Fibroblast of skin of right biceps (primary cell): Measurements from ENCODE around the gene CTIF.

Experiments
- DNase-seq: peaks from one replicate; pipeline ENCODE4 v3.0.0-alpha.2; 2013

The CTIF gene

DNA sequence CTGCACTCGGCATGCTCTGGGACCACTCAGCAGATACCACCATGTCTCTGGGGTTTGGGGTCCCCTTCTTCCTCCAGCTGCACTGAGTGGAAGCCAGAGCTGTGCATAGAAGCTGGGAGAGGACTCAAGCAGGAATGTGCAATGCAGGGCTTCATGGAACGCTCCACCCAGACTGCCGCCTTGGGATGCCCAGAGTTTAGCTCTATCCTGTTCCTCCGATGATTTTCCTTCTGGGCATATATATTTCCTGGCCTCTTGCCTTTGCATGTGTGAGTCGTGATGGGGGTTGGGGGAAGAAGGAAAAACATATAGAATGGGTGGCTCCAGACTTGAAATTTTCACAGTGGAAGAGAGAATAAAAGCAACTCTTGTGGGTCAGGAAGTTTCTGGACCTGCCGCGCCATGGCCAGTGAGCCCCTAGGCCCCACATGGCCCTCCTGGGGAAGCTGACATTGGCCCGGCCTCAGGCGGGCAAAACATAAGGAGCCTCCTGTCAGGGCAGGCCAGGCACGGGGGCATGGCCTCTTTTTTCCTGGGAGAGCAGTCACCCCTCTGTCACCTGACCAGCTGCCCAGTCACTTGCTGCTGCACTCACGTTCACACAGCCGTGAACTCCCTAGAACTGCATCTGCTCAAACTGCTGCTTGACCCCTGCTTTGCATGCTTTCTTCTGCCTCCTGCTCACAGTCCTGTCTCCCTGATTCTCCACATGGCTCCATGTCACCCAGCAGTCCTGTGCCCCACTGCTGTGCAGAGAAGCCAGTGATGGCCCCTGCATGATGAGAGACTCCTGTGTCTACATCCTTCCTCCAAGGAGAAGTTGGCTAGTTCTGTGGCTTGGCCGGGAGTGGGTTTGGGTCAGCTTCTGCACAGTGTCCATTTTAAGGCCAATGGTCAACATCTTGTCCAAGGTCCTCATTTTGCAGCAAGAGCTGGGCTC, 197.8 kb downstream of the CTIF start:
- peak; percentile 72 for DNase-seq

DNA sequence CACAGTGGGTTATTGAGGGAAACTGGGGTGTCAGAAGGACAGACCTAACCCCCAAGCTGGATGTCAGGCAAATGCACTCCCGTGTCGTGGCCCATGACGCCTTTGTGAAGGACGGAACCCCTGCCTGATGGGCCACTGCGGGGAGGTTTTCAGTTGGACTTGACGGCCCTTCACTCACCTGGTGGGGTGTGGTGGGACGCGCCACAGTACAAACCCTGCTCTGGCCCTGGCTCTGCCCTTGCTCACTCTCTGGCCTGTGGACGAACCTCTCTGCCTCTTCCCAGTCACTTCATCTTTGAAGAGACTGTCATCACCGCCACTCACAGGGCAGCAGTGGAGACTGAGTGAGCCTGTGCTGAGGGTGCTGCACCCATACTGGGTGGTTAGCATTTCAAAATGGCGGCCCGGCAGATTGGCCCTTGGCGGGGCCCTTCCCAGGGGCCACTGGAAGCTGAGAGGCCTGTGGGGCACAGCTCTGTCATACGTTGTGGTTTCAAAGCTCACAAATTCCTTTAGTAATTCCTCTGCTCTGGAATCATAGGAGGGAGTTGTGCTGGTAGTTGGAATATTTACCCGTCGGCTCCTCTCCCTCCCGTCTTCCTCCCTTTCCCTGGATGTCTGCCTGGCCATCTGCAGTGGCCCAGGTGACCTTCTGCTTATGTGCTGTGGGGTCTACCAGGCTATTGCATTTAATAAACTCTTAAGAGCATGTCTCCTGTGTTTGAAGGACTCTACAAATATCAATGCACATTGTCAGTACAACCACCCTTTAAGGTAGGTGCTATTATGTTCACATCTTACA, 200.6 kb downstream of the CTIF start:
- peak; percentile 50 for DNase-seq

DNA sequence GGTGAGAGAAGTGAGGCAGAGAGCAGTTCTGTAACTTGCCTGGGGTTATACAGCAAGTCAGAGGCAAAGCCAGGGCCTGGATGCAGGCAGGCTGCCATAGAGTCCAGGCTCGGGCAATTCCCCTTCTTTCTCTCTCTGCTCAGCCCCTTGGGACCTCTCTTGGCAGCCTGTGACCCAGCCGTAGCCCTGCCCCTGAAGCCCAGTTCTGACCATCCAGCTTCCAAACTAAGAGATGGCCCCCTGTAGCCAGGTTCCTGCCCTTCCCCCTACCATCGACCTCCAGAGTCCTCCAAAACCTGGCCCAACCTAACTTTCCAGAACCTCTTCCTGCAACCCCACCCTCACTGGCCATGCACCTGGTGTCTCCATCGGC, 201.2 kb downstream of the CTIF start:
- no peak for DNase-seq

DNA sequence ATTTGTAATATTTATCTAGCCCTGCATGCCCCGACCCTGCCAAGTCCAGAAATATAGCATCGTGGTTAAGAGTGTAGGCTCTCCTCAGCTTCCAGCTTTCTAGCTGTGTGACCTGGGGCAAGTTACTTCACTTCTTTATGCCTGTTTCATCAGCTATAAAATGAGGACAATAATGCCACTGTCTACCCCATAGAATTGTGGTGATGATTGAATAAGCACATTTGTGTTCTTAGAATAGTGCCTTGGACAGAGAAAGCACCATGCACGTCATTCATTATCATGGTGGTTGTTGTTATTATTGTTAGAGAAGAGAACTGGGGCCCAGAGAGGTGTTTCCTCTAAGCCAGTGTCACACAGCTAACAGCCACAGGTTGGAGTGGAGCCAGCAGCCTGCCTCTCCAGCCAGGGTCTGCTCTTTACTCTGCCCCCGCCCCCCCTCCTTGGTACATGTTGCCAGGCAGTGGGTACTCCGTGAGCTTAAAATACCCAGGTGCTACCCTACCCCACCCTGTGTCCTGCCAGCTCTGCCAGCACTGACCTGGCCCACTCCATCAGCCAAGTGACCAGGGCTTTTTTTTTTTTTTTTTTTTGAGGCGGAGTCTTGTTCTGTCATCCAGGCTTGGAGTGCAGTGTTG, 202.1 kb downstream of the CTIF start:
- DNase-seq: no peak

DNA sequence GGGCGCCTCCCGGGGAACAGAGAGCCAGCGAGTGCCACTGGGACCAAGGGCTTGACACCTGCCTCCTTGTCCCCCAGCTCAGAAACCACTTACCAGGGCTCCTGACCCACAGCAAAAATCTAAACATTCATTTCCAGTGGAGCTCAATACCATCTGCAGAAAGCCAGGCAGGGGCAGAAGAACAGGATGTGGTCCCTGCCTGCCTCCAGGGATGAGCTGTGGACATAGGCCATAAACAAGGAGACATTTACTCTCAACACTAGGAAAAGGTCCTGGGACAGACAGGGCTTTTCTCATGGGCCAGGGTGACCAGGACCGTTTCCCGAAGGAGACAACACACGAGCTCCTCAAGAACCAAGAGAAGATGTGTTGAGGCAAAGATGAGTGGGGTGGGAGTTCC, 203.0 kb downstream of the CTIF start:
- no peak for DNase-seq

DNA sequence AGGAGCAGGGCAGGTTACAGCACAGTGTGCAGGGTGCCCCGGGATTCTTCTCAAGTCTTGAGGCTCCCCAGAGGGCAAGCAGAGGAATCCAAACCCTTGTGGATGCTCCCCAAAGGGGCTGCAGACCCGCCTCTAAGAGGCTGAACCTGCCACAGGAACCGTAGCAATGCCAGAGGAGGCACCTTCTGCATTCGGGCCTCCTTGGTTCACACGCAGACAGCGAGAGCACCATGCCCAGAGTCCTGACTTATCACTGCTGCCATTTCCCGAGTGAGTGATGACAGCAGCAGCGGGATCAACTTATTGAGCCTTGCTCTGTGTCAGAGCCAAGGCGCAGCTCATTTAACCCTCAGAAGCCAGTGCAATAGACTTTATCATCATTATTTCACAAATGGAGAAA, 203.5 kb downstream of the CTIF start:
- no peak for DNase-seq

DNA sequence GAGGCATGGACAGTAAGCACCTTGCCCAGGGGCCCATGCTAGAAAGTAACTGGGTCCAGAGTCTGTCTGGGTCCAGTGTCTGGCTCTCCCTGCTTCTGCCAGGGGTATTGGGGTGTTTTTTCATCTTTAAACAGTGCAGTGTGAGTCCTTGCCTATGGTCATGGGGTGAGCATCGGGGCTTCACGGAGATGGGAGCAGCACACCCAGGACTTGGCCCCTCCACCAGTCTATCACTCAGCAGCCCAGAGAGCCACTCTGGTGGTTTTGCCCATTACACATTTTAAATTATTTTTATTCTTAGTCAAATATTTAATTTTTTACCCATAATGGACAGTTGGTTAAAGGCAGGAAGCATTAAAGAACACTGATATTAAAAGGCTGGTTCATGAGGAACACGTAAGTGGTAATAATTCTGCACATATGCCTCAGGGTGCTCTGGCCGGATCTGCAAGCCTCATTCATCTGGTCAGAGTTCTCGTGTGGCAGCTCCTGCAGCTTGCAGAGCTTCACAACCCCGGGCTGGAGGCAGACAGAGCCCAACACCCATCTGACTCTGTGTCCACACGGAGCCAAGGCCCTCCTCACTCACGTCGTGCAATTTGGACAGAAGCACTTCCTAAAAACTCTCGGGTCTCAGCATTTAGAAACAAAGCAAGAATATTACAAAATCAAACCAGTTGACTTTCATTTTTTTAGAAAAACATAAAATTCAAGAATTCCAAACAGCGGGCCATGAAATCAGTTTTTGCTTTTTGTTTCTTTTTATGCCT, 204.1 kb downstream of the CTIF start:
- peak; percentile 70 for DNase-seq

DNA sequence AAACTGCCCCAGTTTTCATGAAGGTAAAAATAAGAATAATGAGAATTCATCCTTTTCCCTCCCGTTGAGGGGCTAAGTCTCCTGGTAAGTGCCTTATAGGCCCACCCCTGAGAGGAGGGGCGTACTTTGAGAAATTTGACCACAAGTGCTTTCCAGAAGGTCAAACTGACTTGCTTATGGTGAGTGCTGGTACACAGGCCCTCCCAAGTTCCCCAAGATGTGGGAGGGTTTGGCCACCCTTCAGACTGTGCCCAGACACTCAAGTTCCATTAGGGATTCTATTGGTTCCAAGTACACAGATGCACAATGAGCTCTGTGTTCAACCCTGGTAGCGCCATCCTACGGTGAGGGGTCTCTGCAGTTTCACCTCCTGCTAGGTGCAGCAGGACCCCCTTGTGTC, 205.1 kb downstream of the CTIF start:
- no peak for DNase-seq

DNA sequence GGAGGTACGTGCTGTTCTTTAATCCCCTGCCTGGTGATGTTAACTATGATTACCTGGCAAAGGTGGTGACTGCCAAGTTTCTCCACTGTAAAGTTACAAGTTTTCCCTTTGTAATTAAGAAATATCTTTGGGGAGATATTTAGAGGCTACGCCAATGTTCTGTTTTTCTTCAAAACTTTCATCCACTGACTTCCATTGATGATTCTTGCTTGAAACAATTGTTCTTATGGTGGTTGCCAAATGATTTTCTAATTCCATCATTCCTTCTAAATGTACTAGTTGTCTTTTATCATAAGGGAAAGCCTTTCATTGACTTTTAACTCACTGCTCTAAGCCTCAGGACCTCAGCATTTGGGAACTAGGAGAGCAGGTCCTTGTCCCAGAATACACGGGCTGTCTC, 206.5 kb downstream of the CTIF start:
- no peak for DNase-seq

DNA sequence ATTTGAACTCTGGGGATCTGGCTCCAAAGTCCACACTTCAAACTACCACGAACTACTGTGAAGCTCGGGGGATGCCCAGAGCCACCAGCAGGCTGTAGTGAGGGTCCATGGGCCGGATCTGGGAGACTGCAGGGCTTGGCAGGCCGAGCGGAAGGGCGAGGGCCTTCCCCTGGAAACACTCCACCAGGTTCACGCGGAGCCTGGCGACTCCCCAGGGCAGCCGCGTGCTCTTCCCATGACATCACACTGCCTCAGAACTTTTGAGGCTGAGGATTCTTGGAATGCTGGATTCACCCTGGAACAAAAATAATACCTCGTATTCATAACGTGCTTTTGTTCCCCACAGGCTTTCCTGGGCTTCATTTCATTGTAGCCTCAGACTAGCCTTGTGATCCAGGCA, 210.9 kb downstream of the CTIF start:
- DNase-seq: peak; percentile 83

DNA sequence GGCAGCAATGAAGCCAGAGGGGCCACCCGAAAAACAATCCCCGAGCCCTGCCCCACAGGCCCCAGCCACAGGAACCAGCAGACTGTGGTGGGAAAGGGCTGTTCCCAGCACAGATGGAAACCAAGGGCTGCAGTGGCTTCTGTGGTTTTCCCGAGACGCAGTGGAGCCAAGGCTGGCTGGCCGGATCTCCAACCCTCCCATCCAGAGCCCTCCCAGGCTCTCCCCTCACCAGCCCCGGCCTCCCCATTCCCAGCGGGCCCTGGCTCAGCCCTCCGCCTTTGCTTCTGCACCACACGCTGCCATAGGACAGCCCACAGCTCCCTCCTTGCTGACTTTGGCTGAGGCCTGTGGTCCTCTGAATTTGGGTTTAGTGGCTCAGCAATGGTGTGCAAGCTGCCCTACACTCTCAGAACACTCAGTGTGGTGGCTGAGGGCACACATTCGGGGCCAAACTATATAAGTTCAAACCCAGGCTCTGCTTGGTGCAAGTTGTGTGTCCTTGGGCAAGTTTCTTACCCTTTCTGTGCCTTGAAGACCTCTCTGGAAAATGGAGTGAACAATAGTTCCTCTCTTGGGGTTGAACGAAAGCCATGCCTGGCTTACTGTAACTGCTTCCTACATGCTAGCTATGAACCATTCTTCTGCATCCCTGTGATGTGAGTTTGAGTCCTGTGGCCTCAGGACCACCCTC, 211.8 kb downstream of the CTIF start:
- peak; percentile 74 for DNase-seq

DNA sequence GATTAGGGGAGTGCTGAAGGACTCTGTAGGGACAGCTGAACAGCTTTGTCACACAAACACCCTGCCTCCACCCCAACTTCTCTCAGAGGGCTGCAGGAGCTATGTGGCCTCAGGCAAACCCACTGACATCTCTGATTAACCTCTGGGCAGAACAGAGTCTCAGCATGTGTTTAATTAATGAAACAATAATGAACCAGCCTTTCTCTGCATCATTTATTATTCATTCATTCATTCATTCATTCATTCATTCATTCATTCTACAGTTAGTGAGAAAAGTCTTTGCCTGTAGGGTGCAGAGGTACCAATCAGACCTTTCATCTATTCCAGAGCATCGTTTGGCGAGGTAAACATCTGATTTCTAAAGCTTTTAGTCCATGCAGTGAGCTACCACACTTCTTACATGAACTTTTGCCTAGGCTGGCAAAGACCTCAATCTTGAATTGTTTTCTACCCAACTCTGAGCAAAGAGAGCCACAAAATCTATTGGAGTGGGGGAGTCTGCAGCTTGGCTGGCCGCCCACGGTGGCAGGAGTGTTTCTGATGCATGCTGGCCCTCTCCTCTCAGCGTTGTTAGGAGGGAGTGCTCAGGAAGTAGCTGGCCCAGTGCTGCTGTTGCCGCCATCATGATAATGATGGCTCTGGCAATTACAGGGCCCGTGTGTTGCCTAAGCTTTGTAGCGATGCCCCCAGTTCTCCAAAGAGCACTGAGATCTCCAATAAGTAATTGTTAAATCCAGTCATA, 213.1 kb downstream of the CTIF start:
- DNase-seq: no peak

DNA sequence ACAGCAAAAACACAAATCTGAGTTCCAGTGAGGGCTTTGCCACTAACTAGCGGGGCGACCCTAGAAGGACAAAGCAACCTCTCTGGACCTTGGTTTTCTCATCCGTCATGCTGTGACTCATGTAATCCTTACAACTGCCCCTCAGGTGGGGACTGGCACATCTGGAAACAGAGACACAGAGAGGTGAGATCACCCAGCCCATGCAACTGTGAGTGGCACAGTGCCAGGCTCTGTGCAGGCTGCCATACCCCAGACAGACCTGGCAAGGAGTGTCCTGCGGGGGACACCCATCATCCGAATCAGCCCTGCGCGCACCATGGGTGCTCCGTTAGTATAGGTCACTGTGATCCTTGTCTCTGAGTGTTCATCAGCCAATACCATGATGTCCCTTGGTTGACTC, 213.6 kb downstream of the CTIF start:
- no peak for DNase-seq

DNA sequence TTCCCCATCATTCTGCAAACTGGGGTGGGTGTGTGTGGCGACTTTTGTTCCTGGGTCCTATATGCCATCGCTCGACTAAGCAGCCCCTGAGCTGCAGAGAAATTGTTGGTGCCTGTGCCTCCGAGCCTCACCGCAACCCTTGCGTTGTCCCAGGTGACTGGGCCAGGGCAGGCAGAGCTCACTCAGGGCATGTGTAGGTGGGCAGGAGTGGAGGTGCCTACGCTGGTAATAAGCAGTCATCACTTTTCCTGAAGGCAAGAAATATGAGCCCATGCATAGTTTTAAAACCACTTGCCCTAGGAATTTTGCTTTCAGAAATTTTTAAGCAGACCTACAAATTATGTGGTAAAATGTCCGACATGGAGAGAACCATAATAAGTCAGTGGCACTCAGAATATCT, 214.1 kb downstream of the CTIF start:
- peak; percentile 26 for DNase-seq

DNA sequence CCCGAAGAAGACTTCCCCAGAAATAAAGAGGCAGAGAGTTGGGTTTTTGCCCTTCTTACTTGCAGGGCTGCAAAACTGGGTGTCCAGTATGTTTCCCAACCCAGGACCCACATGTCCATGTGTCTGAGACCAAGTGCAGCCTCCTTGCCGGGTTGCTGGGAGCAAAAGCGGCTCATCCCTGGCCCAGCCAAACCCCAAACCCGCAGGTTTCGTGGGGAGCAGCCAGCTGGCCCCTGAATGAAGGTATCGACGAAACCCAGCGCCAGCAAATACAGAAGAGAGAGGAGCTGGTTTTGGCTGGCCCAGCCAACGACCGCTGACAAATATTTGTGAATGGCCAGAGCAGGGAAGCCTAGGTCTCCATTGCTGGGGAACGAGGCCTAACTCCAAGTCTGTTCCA, 214.9 kb downstream of the CTIF start:
- no peak for DNase-seq

DNA sequence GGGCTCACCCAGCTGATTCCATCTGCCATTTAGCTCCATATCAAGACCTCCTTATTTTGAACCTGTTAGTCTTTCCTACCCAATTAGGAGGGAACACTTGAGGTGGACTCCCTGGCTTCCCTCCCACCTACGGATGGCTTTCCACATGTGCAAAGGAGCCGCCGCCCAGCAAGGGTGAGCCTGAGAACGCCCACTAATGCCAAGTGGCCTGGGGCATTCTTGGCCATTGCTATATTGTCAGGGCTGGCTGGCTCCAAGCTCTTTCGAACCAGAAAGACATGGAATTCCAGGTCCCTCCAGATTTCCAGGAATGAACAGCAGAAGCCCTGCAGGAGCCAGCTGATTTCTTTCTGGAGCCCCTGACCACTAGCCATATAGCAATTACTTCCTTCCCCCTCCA, 215.7 kb downstream of the CTIF start:
- DNase-seq: no peak

DNA sequence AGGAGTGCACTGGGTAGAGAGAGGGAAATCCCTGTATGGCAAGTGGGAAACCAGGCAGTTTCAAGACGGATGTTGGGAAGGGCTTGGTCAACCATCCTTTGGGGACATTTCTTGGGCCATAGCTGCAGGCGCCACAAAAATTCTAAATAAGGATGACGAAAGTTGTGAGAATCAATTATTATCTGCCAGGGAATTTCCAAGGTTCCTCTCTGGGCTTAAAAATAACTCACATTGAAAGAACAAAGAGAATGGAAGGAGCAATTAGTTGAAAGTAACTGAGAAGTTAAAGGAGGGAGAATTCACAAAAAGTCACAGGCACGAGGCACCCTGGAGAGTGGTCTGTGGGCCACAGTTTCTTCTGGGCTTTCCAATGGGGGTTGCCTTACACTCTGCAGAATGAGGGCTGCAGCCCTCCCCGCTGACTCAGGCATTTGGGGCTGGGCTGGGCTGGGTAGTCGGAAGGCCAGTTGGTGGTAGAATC, 216.2 kb downstream of the CTIF start:
- DNase-seq: no peak

DNA sequence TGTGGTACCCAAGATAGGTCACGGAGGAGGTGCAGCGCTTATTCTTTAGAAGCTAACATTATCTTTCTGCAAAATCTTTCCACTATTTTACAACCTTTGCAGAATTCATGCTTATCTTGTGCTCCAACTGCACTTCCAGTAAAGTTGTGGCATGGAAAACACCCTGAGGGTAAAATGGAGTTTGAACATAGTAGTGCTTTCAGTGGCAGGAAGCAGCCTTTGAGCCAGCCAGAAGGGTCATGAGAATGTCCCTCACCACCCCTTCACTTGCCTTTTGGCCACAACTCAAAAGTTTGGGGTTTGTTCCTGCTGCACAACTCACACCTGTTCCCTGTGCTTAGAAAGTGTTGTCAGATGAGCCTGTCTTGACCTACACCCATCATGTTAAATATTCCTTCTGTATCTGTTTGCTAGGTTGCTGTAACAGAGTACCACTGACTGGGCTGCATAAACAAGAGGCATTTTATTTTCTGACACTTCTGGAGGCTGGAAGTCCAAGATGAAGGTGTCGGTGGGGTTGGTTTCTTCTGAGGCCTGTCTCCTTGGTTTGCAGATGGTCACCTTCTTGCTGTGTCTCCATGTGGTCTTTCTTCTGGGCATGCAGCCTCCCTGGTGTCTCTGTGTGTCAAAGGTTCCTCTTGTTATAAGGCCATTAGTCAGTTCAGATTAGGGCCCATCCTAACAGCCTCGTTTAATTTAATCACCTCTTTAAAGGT, 217.8 kb downstream of the CTIF start:
- no peak for DNase-seq

DNA sequence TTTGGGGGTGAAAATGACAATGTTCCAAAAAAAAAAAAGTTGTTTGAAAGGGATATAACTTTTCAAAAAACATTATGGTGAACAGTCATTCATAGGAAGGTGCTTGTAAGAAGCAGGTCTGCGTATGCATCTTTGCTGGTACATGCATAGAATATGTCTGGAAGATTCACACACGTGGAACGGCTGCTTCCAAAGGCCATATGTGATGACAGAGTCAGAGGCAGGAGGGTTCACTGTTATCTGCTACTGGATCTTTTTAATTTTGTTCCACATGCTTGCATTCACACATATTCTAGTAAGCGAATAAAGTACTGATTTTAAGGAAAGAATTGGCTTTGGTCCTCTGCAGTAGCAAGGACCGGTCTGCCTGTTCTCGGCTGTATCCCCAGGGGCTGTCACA, 218.5 kb downstream of the CTIF start:
- DNase-seq: no peak

DNA sequence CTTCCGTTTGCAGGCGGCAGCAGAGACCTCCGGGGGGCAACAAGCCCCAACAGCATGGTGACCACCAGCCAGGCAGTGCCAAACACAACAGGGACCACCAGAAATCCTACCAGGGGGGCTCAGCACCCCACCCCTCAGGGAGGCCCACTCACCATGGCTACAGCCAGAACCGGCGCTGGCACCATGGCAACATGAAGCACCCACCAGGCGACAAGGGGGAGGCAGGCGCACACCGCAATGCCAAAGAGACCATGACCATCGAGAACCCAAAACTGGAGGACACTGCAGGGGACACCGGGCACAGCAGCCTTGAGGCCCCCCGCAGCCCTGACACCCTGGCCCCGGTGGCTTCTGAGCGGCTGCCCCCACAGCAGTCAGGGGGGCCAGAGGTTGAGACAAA, 219.1 kb downstream of the CTIF start:
- DNase-seq: no peak

DNA sequence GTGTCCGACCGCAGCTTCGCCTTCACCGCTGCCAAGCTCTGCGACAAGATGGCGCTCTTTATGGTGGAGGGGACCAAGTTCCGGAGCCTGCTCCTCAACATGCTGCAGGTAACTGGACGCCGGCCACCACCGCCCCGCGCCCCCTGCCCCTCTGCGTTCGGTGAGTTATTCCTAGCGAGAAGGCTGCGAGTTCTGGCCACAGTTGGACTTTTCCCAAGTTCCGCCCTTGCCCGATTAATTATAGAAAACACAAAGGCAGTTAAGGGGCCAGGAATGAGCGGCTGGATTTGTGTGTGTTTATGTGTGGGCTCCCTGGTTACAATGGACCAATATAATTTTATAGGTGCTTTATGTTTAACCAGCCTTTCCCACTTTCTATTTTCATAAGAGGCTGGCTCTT, 222.8 kb downstream of the CTIF start:
- no peak for DNase-seq
